ENCODE measurements around the gene MYO19. TPM values are rescaled to one million over a fixed set of nuclear protein-coding genes. Genes with fewer than 3 reads are reported as not detected.

Gene MYO19
- total and polyA plus RNA-seq, 9 of the 15 experiments (the other 6 are each of a cell fraction or from before 2014, with no cell fraction given), result 21.6 to 176 (median 129) TPM

- TF ChIP-seq ZNF318 (IDR thresholded peaks at IDR 0.05; ENCODE audit: borderline replicate concordance in 1 of 2, low read depth in 1 of 2), result no peak
- TF ChIP-seq ZBTB7A (IDR thresholded peaks at IDR 0.05; ENCODE audit: borderline replicate concordance, control insufficient read depth, low read depth, low read length), result no peak
- no peak for TF ChIP-seq ZEB2 (IDR thresholded peaks at IDR 0.05)
- no peak for TF ChIP-seq ZNF561 (CRISPR knock-in tag; conservative IDR thresholded peaks at IDR 0.05)
- no peak for TF ChIP-seq ZNF3 (CRISPR knock-in tag; IDR thresholded peaks at IDR 0.05)
- TF ChIP-seq E2F3 (CRISPR knock-in tag; IDR thresholded peaks at IDR 0.05), result no peak
- TF ChIP-seq GABPB2 (CRISPR knock-in tag; conservative IDR thresholded peaks at IDR 0.05), result no peak
- no peak for TF ChIP-seq PCBP2 (IDR thresholded peaks at IDR 0.05; ENCODE audit: low read depth, low read length, poor library complexity, severe bottlenecking)
Measured at GRCh38 chr17:36459601-36460000, 75.1 kb downstream of the MYO19 start (continued).

Measured in K562 (cell line).